Activated naive CD8-positive, alpha-beta T cell treated with anti-CD3 and anti-CD28 coated beads, Interleukin-2, amount 50 U/mL, for 24 hours (primary cell): Measurements from ENCODE around the gene AMHR2.
"Not testable (repeated sequence)": the region's sequence is repeated elsewhere in the genome, so short reads cannot be mapped to it uniquely, and the experiment has no call there.

Source experiments
- ATAC-seq: fragments of 150-1000 bp; cut with Tn5 transposase; one replicate; pipeline ENCODE4 v1.10.0; 2021
- DNase-seq: peaks from one replicate; pipeline ENCODE4 v3.0.0; 2021
- H3K27ac Mint-ChIP-seq: one replicate; pipeline ENCODE4 v1.8.0; 2021; ENCODE audit warnings: mild to moderate bottlenecking, mixed read lengths
- H3K27me3 Mint-ChIP-seq: one replicate; pipeline ENCODE4 v1.8.0; 2021; ENCODE audit warnings: mixed read lengths
- H3K36me3 Mint-ChIP-seq: one replicate; pipeline ENCODE4 v1.8.0; 2021; ENCODE audit warnings: low read depth, mixed read lengths
- H3K4me1 Mint-ChIP-seq: one replicate; pipeline ENCODE4 v1.8.0; 2021; ENCODE audit warnings: mixed read lengths
- H3K4me3 Mint-ChIP-seq: one replicate; pipeline ENCODE4 v1.8.0; 2021; ENCODE audit warnings: mild to moderate bottlenecking, moderate library complexity, mixed read lengths
- H3K9me3 Mint-ChIP-seq: one replicate; pipeline ENCODE4 v1.8.0; 2021; ENCODE audit warnings: mixed read lengths

Gene AMHR2

GRCh38 chr12:53423597-53423996, at the start of gene AMHR2:
AMHR2 (plus strand) TSS chr12:53423855; CDS start chr12:53423935, 80 bp downstream.
- no peak for DNase-seq
- H3K9me3 Mint-ChIP-seq: no peaks in the 10 kb centered on the region
- no peak within 1 kb of the TSS for H3K27ac Mint-ChIP-seq
- no peak within 1 kb of the TSS for H3K4me3 Mint-ChIP-seq
- no peak for ATAC-seq
- H3K27me3 Mint-ChIP-seq: no peaks in the 10 kb centered on the region
- H3K36me3 Mint-ChIP-seq: no peaks in the 10 kb centered on the region
- H3K4me1 Mint-ChIP-seq: peaks cover 30% of the 10 kb centered on the region

- not testable (repeated sequence) for DNase-seq, ATAC-seq, H3K27me3 Mint-ChIP-seq, H3K4me3 Mint-ChIP-seq, H3K36me3 Mint-ChIP-seq, H3K9me3 Mint-ChIP-seq
- peak overlapping the region; percentile 46 for H3K27ac Mint-ChIP-seq
- peaks cover 30% of the 10 kb centered on the region for H3K4me1 Mint-ChIP-seq
Observed at GRCh38 chr12:53374277-53374676, 49.4 kb upstream of the AMHR2 start.

- no peak for ATAC-seq
- H3K4me3 Mint-ChIP-seq: no peak overlapping the region
- no peaks in the 10 kb centered on the region for H3K27me3 Mint-ChIP-seq
- no peak overlapping the region for H3K27ac Mint-ChIP-seq
- H3K9me3 Mint-ChIP-seq: no peaks in the 10 kb centered on the region
- H3K36me3 Mint-ChIP-seq: peaks cover 9% of the 10 kb centered on the region
- DNase-seq: no peak
- peaks cover 27% of the 10 kb centered on the region for H3K4me1 Mint-ChIP-seq
Observed at GRCh38 chr12:53376747-53377146, 46.9 kb upstream of the AMHR2 start.

GRCh38 chr12:53378222-53378621, 45.4 kb upstream of the AMHR2 start:
- Mint-ChIP-seq H3K9me3 (no peaks in the 10 kb centered on the region), H3K4me3 (no peak overlapping the region), H3K36me3 (peaks cover 22% of the 10 kb centered on the region), H3K27me3 (no peaks in the 10 kb centered on the region), H3K27ac (no peak overlapping the region), H3K4me1 (peaks cover 30% of the 10 kb centered on the region)
- no peak for ATAC-seq
- DNase-seq: no peak

- Mint-ChIP-seq H3K4me1 (peaks cover 33% of the 10 kb centered on the region), H3K4me3 (no peak overlapping the region), H3K27ac (no peak overlapping the region), H3K9me3 (no peaks in the 10 kb centered on the region), H3K36me3 (peaks cover 28% of the 10 kb centered on the region), H3K27me3 (no peaks in the 10 kb centered on the region)
- ATAC-seq: no peak
- no peak for DNase-seq
Observed at GRCh38 chr12:53378724-53379388, 44.8 kb upstream of the AMHR2 start.

GRCh38 chr12:53379389-53380103, 44.1 kb upstream of the AMHR2 start:
- H3K4me3 Mint-ChIP-seq: no peak overlapping the region
- DNase-seq: peak; percentile 89
- H3K4me1 Mint-ChIP-seq: peaks cover 37% of the 10 kb centered on the region
- no peaks in the 10 kb centered on the region for H3K27me3 Mint-ChIP-seq
- H3K27ac Mint-ChIP-seq: no peak overlapping the region
- H3K9me3 Mint-ChIP-seq: no peaks in the 10 kb centered on the region
- ATAC-seq: peak; percentile 81
- peaks cover 30% of the 10 kb centered on the region for H3K36me3 Mint-ChIP-seq

GRCh38 chr12:53380104-53380793, 43.4 kb upstream of the AMHR2 start, which contains the start of gene SP1:
SP1 (plus strand) TSS chr12:53380176; CDS start chr12:53380292, 116 bp downstream.
- ATAC-seq: peak; percentile 48

GRCh38 chr12:53380794-53381730, 42.6 kb upstream of the AMHR2 start:
- DNase-seq (no peak), ATAC-seq (no peak)
- H3K4me3 Mint-ChIP-seq: peak overlapping the region; percentile 94
- peaks cover 44% of the 10 kb centered on the region for H3K4me1 Mint-ChIP-seq
- H3K9me3 Mint-ChIP-seq: no peaks in the 10 kb centered on the region
- peak overlapping the region; percentile 96 for H3K27ac Mint-ChIP-seq
- H3K27me3 Mint-ChIP-seq: no peaks in the 10 kb centered on the region
- H3K36me3 Mint-ChIP-seq: peaks cover 36% of the 10 kb centered on the region

More at GRCh38 chr12:53380104-53380793, 43.4 kb upstream of the AMHR2 start, which contains the start of gene SP1:
- peak within 1 kb of the TSS; percentile 94 for H3K4me3 Mint-ChIP-seq
- H3K27ac Mint-ChIP-seq: peak within 1 kb of the TSS; percentile 96
- no peaks in the 10 kb centered on the region for H3K9me3 Mint-ChIP-seq
- H3K4me1 Mint-ChIP-seq: peaks cover 39% of the 10 kb centered on the region
- DNase-seq: peak; percentile 98
- H3K27me3 Mint-ChIP-seq: no peaks in the 10 kb centered on the region
- H3K36me3 Mint-ChIP-seq: peaks cover 33% of the 10 kb centered on the region

GRCh38 chr12:53381731-53382630, 41.7 kb upstream of the AMHR2 start:
- H3K27me3 Mint-ChIP-seq: no peaks in the 10 kb centered on the region
- no peaks in the 10 kb centered on the region for H3K9me3 Mint-ChIP-seq
- H3K4me3 Mint-ChIP-seq: peak overlapping the region; percentile 94
- peaks cover 53% of the 10 kb centered on the region for H3K4me1 Mint-ChIP-seq
- DNase-seq (peak; percentile 34), ATAC-seq (no peak)
- peaks cover 38% of the 10 kb centered on the region for H3K36me3 Mint-ChIP-seq
- H3K27ac Mint-ChIP-seq: peak overlapping the region; percentile 96

- Mint-ChIP-seq H3K36me3 (peaks cover 45% of the 10 kb centered on the region), H3K27ac (peak overlapping the region; percentile 47), H3K4me1 (peaks cover 64% of the 10 kb centered on the region), H3K4me3 (peak overlapping the region; percentile 54), H3K9me3 (no peaks in the 10 kb centered on the region), H3K27me3 (no peaks in the 10 kb centered on the region)
- no peak for ATAC-seq
- DNase-seq: no peak
Observed at GRCh38 chr12:53383258-53383657, 40.4 kb upstream of the AMHR2 start.

GRCh38 chr12:53386381-53386780, 37.3 kb upstream of the AMHR2 start:
- Mint-ChIP-seq H3K27ac (peak overlapping the region; percentile 6), H3K4me1 (peaks cover 86% of the 10 kb centered on the region), H3K36me3 (peaks cover 50% of the 10 kb centered on the region), H3K4me3 (peak overlapping the region; percentile 49)
- not testable (repeated sequence) for H3K9me3 Mint-ChIP-seq, H3K27me3 Mint-ChIP-seq, DNase-seq, ATAC-seq

- no peak overlapping the region for H3K4me3 Mint-ChIP-seq
- no peaks in the 10 kb centered on the region for H3K9me3 Mint-ChIP-seq
- H3K4me1 Mint-ChIP-seq: peaks cover 66% of the 10 kb centered on the region
Observed at GRCh38 chr12:53388932-53389331, 34.7 kb upstream of the AMHR2 start.

GRCh38 chr12:53389702-53390101, 34.0 kb upstream of the AMHR2 start:
- Mint-ChIP-seq H3K9me3 (no peaks in the 10 kb centered on the region), H3K4me1 (peaks cover 59% of the 10 kb centered on the region), H3K36me3 (peaks cover 24% of the 10 kb centered on the region), H3K4me3 (peak overlapping the region; percentile 4), H3K27ac (no peak overlapping the region), H3K27me3 (no peaks in the 10 kb centered on the region)
- ATAC-seq (no peak), DNase-seq (no peak)

More at GRCh38 chr12:53388932-53389331, 34.7 kb upstream of the AMHR2 start:
- ATAC-seq (no peak), DNase-seq (no peak)
- no peaks in the 10 kb centered on the region for H3K27me3 Mint-ChIP-seq
- H3K27ac Mint-ChIP-seq: peak overlapping the region; percentile 6
- H3K36me3 Mint-ChIP-seq: peaks cover 28% of the 10 kb centered on the region
